Measurements from ENCODE around the gene NCSTN. TPM values are rescaled to one million over a fixed set of nuclear protein-coding genes. Genes with fewer than 3 reads are reported as not detected.

The NCSTN gene
- total RNA-seq, 1 experiment from 2014 or later, result 67.8 TPM

DNA sequence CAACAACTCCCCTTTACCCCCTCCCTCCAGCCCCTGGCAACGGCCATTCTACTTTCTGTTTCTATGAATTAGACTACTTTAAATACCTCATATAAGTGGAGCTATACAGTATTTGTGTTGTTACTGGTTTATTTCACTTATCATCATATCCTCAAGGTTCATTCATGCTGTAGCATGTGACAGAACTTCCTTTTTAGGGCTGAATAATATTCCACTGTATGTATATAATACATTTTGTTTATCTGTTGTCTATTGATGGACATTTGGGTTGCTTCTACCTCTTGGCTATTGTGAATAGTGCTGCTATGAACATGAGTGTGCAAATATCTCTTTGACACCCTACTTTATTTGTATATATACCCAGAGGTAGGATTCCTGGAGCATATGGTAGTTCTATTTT lies 25.9 kb downstream of the NCSTN start:
- Histone ChIP-seq H4K20me1 (ENCODE audit: control insufficient read depth, insufficient read depth, insufficient read length) (no peaks in the 10 kb centered on the region), H4K91ac (ENCODE audit: insufficient read length, low read depth, low read length) (no peak overlapping the region), H3T11ph (ENCODE audit: low read length) (no peak overlapping the region), H2AFZ (ENCODE audit: low read length) (no peak overlapping the region), H3K9ac (ENCODE audit: extremely low read depth, insufficient read length, low read length) (no peak overlapping the region), H3K4ac (ENCODE audit: low read depth, low read length) (no peak overlapping the region), H2BK15ac (ENCODE audit: low read depth, low read length) (no peak overlapping the region), H4K5ac (ENCODE audit: insufficient read length, low read depth, low read length) (no peak overlapping the region), H3K79me1 (ENCODE audit: insufficient read depth, low read depth, low read length, poor library complexity, severe bottlenecking) (no peaks in the 10 kb centered on the region), H3K9me3 (ENCODE audit: control insufficient read depth, low read depth, low read length) (no peaks in the 10 kb centered on the region), H3K18ac (ENCODE audit: insufficient read length, low read depth, low read length) (no peak overlapping the region), H2BK5ac (ENCODE audit: insufficient read length, low read length) (no peak overlapping the region), H2BK120ac (ENCODE audit: low read depth, low read length, poor library complexity, severe bottlenecking) (no peak overlapping the region), H2AK5ac (ENCODE audit: insufficient read length, low read length) (no peak overlapping the region), H3K27me3 (ENCODE audit: insufficient read depth, low read length) (no peaks in the 10 kb centered on the region), H2BK20ac (ENCODE audit: low read depth, low read length, poor library complexity, severe bottlenecking) (no peak overlapping the region), H3K27ac (ENCODE audit: insufficient read length, low read depth, low read length) (no peak overlapping the region), H3K14ac (ENCODE audit: insufficient read depth, low read length) (no peak overlapping the region), H4K8ac (replicated peaks; ENCODE audit: insufficient read length, low read depth, low read length) (no peak overlapping the region), H3K23me2 (ENCODE audit: insufficient read length, low read depth, low read length, poor library complexity, severe bottlenecking) (no peaks in the 10 kb centered on the region), H3K56ac (ENCODE audit: insufficient read length, low read depth, low read length) (no peak overlapping the region), H3K79me2 (ENCODE audit: insufficient read depth, low read length) (no peaks in the 10 kb centered on the region), H3K4me1 (ENCODE audit: insufficient read depth, low read length) (no peaks in the 10 kb centered on the region), H3K4me2 (ENCODE audit: insufficient read depth, insufficient read length, low read length) (no peak overlapping the region), H3K23ac (ENCODE audit: insufficient read length, low read depth, low read length) (no peak overlapping the region), H2BK12ac (ENCODE audit: insufficient read length, low read depth, low read length) (no peak overlapping the region)
- TF ChIP-seq, protein P1, sequence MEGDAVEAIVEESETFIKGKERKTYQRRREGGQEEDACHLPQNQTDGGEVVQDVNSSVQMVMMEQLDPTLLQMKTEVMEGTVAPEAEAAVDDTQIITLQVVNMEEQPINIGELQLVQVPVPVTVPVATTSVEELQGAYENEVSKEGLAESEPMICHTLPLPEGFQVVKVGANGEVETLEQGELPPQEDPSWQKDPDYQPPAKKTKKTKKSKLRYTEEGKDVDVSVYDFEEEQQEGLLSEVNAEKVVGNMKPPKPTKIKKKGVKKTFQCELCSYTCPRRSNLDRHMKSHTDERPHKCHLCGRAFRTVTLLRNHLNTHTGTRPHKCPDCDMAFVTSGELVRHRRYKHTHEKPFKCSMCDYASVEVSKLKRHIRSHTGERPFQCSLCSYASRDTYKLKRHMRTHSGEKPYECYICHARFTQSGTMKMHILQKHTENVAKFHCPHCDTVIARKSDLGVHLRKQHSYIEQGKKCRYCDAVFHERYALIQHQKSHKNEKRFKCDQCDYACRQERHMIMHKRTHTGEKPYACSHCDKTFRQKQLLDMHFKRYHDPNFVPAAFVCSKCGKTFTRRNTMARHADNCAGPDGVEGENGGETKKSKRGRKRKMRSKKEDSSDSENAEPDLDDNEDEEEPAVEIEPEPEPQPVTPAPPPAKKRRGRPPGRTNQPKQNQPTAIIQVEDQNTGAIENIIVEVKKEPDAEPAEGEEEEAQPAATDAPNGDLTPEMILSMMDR (conservative IDR thresholded peaks at IDR 0.05), result no peak
- no peak for DNase-seq
- Mint-ChIP-seq H3K4me1 (peaks cover 28 to 50% of the 10 kb centered on the region in 2 experiments), H3K36me3 (ENCODE audit: insufficient read depth in 1 of 3, low read depth in 3 of 3) (peaks cover 0 to 2% (median 0%) of the 10 kb centered on the region in 3 experiments; a peak in 1 of 7 replicates), H3K27me3 (ENCODE audit: low read depth) (peaks cover 4% of the 10 kb centered on the region; the same call in 1 of the 2 replicates), H3K4me3 (no peak overlapping the region), H3K27ac (no peak overlapping the region), H3K9me3 (no peaks in the 10 kb centered on the region)
- WGBS (ENCODE audit: extremely low coverage, insufficient read length, low lambda C conversion rate), result no CpG with 5 or more reads among the region's 1 CpG

All from H9 (cell line).